Activated CD8-positive, alpha-beta memory T cell treated with anti-CD3 and anti-CD28 coated beads, Interleukin-2, amount 50 U/mL, for 1 hour (primary cell): ENCODE data around the gene CDCA7.
"Not testable (repeated sequence)": the region's sequence is repeated elsewhere in the genome, so short reads cannot be mapped to it uniquely, and the experiment has no call there.

Source experiments
- DNase-seq: peaks from one replicate; pipeline ENCODE4 v3.0.0-alpha.2; 2020; ENCODE audit errors: extremely low read depth

CDCA7 gene

GRCh38 chr2:173402405-173402974 is 47.8 kb downstream of the CDCA7 start:
- peak; percentile 39 for DNase-seq

GRCh38 chr2:173404841-173405750 is 50.4 kb downstream of the CDCA7 start:
- DNase-seq = no peak

DNA sequence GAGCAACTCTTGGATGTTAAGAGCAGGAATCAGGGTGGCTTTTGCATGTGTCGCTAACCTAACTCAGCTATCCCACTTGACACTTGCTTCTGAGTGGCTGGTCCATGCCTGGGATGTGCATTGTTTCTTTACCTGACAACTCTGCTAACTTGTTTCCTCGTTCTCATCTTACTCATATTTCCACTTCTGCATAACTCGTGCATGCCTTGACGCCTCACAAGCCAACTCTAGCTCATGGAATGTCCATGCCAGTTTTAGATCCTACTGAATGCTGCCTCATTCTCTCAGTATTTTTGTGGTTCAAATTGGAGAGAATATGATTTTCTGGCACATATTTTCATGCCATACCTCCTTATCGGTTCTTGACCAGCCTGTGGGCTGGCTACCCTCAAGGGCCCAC is 52.5 kb downstream of the CDCA7 start:
- no peak for DNase-seq

GRCh38 chr2:173407646-173408045 is 53.0 kb downstream of the CDCA7 start:
- no peak for DNase-seq

DNA sequence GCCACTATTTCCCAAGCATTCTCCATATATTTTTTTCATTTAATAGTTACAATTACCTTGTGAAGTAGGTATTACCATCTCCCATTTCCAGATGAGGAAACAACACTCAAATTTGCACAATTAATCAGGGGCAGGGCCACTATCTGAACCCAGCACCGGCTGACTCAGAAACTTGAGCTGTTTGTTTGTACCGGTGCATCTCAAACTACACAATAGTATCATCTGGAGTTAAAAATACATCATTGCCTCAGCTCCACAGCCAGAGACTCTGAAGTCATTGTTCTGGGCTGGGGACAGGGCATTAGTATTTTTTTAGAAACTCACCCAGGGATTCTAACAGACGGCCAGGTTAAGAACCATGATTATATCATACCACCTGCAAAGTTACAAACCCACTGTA is 55.9 kb downstream of the CDCA7 start:
- DNase-seq = no peak

DNA sequence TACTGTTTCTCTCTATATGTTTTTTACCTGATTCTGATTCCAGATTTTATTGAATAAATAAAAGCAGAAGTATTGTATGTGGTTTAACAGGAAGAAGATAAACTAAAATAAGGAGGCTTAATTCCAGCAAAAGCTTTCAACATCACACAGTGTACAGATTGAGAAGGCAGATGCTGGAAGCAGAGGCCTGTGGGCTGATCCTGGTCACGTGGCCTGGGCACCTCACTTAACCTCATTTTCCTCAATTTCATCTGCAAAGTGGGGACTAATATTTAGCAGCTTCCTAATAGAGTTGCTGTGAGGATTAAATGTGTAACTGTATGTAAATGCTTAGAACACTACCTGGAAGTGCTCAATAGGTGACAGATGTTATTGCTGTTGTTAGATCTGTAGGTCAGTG is 58.0 kb downstream of the CDCA7 start:
- DNase-seq = no peak

DNA sequence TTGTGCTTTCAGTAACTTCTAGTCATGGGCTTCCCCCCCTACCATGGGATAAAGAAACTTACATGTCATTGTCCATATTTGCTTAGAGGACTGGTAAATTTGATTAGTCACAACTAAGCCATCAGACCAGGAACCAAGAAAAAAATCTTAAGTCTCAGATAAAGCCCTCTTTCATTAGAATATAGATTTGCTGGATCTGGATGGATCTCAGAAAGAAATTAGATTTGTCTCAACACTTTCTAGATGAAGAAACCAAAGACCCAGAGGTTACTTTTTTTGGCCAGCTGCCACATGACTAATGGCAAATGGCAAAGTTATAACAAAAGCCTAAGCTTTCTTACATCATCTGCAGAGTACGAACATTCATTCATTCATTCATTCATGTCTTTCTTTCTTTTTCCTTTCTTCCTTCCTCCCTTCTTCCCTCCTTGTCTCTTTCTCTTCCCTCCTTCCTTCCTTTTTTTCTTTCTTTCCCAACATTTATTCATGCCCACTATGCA is 60.2 kb downstream of the CDCA7 start:
- DNase-seq = no peak

DNA sequence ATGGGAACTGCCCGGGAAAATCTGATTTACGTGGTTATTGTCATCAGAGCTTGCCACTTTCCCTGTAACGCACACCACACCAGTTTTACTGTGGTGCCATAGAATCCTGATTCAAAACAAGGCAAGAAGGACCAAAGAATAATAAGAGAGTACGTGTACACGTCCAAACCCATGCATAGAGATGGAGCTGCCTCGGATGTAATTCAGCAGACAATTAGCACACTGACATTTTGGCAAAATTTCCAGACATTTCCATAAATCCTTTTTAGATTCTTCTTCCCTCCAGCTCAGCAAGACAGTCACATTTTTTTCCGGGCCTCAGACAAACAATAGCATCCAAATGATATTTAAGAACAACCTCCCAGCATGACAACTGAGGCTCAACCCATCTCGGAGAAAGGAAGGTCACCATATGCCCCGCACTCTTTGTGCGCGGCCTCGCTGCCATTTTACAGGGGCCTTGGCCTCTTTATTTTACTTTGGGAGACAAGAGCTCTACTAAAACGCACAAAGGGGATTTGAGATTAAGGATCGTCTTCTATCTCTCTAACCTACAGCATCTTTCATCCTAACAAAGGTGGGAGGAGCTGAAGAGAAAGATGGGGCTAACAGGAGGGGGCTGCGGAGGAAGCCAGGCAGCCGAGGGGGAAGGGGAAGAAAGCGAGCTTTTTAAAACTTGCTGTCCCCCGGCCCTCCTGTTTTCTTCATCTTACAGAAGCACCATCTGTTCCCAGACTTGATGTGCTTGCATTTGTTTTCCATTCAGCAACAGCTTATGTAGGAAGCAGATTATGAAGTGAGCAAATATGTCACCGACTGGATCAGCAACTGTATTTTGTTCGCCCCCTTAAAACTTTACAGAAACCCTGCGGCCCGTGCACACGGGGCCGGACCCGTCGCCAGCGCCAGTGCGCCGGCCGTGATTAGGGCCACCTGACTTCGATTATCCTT is 61.0 kb downstream of the CDCA7 start:
- DNase-seq = no peak

- not testable (repeated sequence) for DNase-seq
These were observed 61.9 kb downstream of the CDCA7 start for GRCh38 chr2:173416415-173417152.

DNA sequence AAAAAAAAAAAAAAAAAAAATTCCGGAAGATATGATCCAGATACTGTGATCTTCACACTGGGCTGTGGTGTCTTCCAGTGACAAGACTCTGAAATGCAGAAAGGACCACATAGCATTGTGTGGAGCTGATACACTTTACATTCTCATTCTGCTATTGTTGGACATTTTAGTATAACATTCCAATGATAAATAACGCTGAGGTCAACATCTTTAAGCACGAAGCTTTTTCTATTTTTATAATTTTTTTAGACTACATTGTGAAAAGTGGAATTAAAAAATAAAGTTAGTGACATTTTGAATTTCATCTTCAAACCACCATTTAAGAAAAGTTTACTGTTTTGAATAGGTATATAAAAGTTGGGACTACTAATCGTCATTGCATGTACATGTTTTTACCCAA is 62.7 kb downstream of the CDCA7 start:
- DNase-seq = no peak

- no peak for DNase-seq
These were observed 63.1 kb downstream of the CDCA7 start for GRCh38 chr2:173417802-173418201.
